ENCODE measurements around the gene OR2G6. TPM values are rescaled to one million over a fixed set of nuclear protein-coding genes. Genes with fewer than 3 reads are reported as not detected.
"Not testable (repeated sequence)": the region's sequence is repeated elsewhere in the genome, so short reads cannot be mapped to it uniquely, and the experiment has no call there.

The OR2G6 gene
- total RNA-seq, 1 donor from 2014 or later = not detected

- not testable (repeated sequence) for ATAC-seq (ENCODE audit: poor library complexity); DNase-seq
Measured at GRCh38 chr1:248570811-248571210, 62.9 kb downstream of the OR2G6 start.

GRCh38 chr1:248572049-248572448 lies 64.2 kb downstream of the OR2G6 start:
- intact Hi-C loops (cut with DNase I); ATAC-seq (ENCODE audit: poor library complexity); DNase-seq: not testable (repeated sequence)

More at GRCh38 chr1:248570811-248571210, 62.9 kb downstream of the OR2G6 start:
- intact Hi-C loops (cut with DNase I) = not testable (repeated sequence)

GRCh38 chr1:248573856-248574255 lies 66.0 kb downstream of the OR2G6 start:
- DNase-seq; ATAC-seq (ENCODE audit: poor library complexity); intact Hi-C loops (cut with DNase I): not testable (repeated sequence)

- ATAC-seq (ENCODE audit: poor library complexity); intact Hi-C loops (cut with DNase I); DNase-seq: not testable (repeated sequence)
Measured at GRCh38 chr1:248574657-248575056, 66.8 kb downstream of the OR2G6 start, which contains the start of gene OR2T34. Gene OR2T34, minus strand, starts transcription at chr1:248574757. Its CDS starts 0 bp downstream, at chr1:248574757.

GRCh38 chr1:248576260-248576980 lies 68.5 kb downstream of the OR2G6 start:
- ATAC-seq (ENCODE audit: poor library complexity) (no peak), DNase-seq (no peak)
- intact Hi-C loops (cut with DNase I) = no loop called here

Other genes with a start within 250 kb of the OR2G6 start
- gene OR2T33, start 230.1 kb upstream of the OR2G6 start, total RNA-seq = not detected
- not detected for gene OR2T12, start 204.6 kb upstream of the OR2G6 start, total RNA-seq
- gene OR2M7, start 183.5 kb upstream of the OR2G6 start, total RNA-seq = not detected
- not detected for gene OR14C36, start 159.3 kb upstream of the OR2G6 start, total RNA-seq
- gene OR2T4, start 146.4 kb upstream of the OR2G6 start, total RNA-seq = not detected
- not detected for gene OR2T6, start 132.3 kb upstream of the OR2G6 start, total RNA-seq
- not detected for gene OR2T1, start 105.0 kb upstream of the OR2G6 start, total RNA-seq
- gene OR2T2, start 62.4 kb upstream of the OR2G6 start, total RNA-seq = not detected
- not detected for gene OR2T3, start 34.7 kb upstream of the OR2G6 start, total RNA-seq
- gene OR2T5, start 19.5 kb upstream of the OR2G6 start, total RNA-seq = not detected
- not detected for gene OR2T29, start 54.7 kb downstream of the OR2G6 start, total RNA-seq
- not detected for gene OR2T34, start 66.7 kb downstream of the OR2G6 start, total RNA-seq
- not detected for gene OR2T10, start 89.6 kb downstream of the OR2G6 start, total RNA-seq
- not detected for gene OR2T11, start 127.0 kb downstream of the OR2G6 start, total RNA-seq
- gene OR2T35, start 137.2 kb downstream of the OR2G6 start, total RNA-seq = not detected
- not detected for gene OR2T27, start 147.5 kb downstream of the OR2G6 start, total RNA-seq
- not detected for gene OR14I1, start 194.7 kb downstream of the OR2G6 start, total RNA-seq
- not detected for gene LYPD8, start 247.7 kb downstream of the OR2G6 start, total RNA-seq

Measured in Right ventricle myocardium superior (tissue), 1 donor.